HG02973 (cell line): ENCODE measurements around the gene NBEAL2.
"Not testable (repeated sequence)": the region's sequence is repeated elsewhere in the genome, so short reads cannot be mapped to it uniquely, and the experiment has no call there.

ENCODE experiments used
- ATAC-seq: cut with Tn5 transposase; IDR thresholded peaks from one replicate; pipeline ENCODE4 v1.9.1; 2021; ENCODE audit warnings: moderate library complexity; ENCODE audit not compliant: unreplicated experiment

Gene NBEAL2

GRCh38 chr3:46962990-46963389, 16.5 kb upstream of the NBEAL2 start:
- no peak for ATAC-seq

- ATAC-seq, result not testable (repeated sequence)
These were observed 15.4 kb upstream of the NBEAL2 start for GRCh38 chr3:46964038-46964590.

- no peak for ATAC-seq
These were observed 14.3 kb upstream of the NBEAL2 start for GRCh38 chr3:46965151-46965550.

GRCh38 chr3:46966811-46967210, 12.7 kb upstream of the NBEAL2 start:
- ATAC-seq, result no peak

- ATAC-seq, result no peak
These were observed 10.6 kb upstream of the NBEAL2 start for GRCh38 chr3:46968783-46969428.

GRCh38 chr3:46970391-46971091, 8.9 kb upstream of the NBEAL2 start:
- no peak for ATAC-seq

GRCh38 chr3:46971151-46971550, 8.3 kb upstream of the NBEAL2 start:
- ATAC-seq, result no peak

GRCh38 chr3:46971742-46972141, 7.7 kb upstream of the NBEAL2 start:
- ATAC-seq, result no peak

GRCh38 chr3:46972396-46972795, 7.1 kb upstream of the NBEAL2 start:
- ATAC-seq, result no peak

- ATAC-seq, result no peak
These were observed 4.9 kb upstream of the NBEAL2 start for GRCh38 chr3:46974421-46975171.

- ATAC-seq, result peak; percentile 57
These were observed 2.9 kb upstream of the NBEAL2 start, which contains the start of gene CCDC12 for GRCh38 chr3:46976326-46977190. Gene CCDC12, minus strand, starts transcription at chr3:46976745. Its CDS starts 13 bp downstream, at chr3:46976732.

GRCh38 chr3:46977811-46978195, 1.7 kb upstream of the NBEAL2 start:
- no peak for ATAC-seq

GRCh38 chr3:46978381-46978780, 1.1 kb upstream of the NBEAL2 start:
- ATAC-seq, result no peak

- peak; percentile 3 for ATAC-seq
These were observed 562 bp downstream of the NBEAL2 start for GRCh38 chr3:46979958-46980497.

- no peak for ATAC-seq
These were observed 2.5 kb downstream of the NBEAL2 start for GRCh38 chr3:46981932-46982471.

GRCh38 chr3:46982546-46982945, 3.1 kb downstream of the NBEAL2 start:
- no peak for ATAC-seq

- ATAC-seq, result no peak
These were observed 5.4 kb downstream of the NBEAL2 start for GRCh38 chr3:46984591-46985459.

- ATAC-seq, result no peak
These were observed 6.1 kb downstream of the NBEAL2 start for GRCh38 chr3:46985588-46985987.
